Loucy (cell line): Measurements from ENCODE around the gene MAP6.

ENCODE experiments used
- H2AFZ ChIP-seq: fragments of 200-600 bp; sonication (generic); 2 replicates; pipeline ENCODE4 v1.6.0; 2016; ENCODE audit warnings: antibody characterized with exemption, mild to moderate bottlenecking, low read length, moderate library complexity
- H3F3A ChIP-seq: fragments of 200-600 bp; 2 replicates; pipeline ENCODE4 v1.6.0; 2016; ENCODE audit warnings: antibody characterized with exemption, low read depth, mild to moderate bottlenecking
- H3K27me3 ChIP-seq: fragments of 200-600 bp; sonication (generic); 2 replicates; pipeline ENCODE4 v1.6.1; 2014; ENCODE audit warnings: low read length, mild to moderate bottlenecking; ENCODE audit not compliant: insufficient read depth, poor library complexity, severe bottlenecking
- H3K36me3 ChIP-seq: fragments of 200-600 bp; sonication (generic); 2 replicates; pipeline ENCODE4 v1.6.1; 2016; ENCODE audit warnings: low read length; ENCODE audit not compliant: insufficient read depth
- H3K4me1 ChIP-seq: fragments of 200-600 bp; sonication (generic); 2 replicates; pipeline ENCODE4 v1.5.1; 2014; ENCODE audit warnings: low read length, mild to moderate bottlenecking; ENCODE audit not compliant: insufficient read depth, poor library complexity, severe bottlenecking
- H3K4me2 ChIP-seq: fragments of 200-600 bp; sonication (generic); 2 replicates; pipeline ENCODE4 v1.6.0; 2014; ENCODE audit warnings: antibody characterized with exemption, low read length, low read depth, mild to moderate bottlenecking; ENCODE audit not compliant: poor library complexity, severe bottlenecking
- H3K4me3 ChIP-seq: fragments of 200-600 bp; sonication (generic); 2 replicates; pipeline ENCODE4 v1.5.1; 2014; ENCODE audit warnings: low read length, mild to moderate bottlenecking, mixed read lengths; ENCODE audit not compliant: poor library complexity, severe bottlenecking
- H3K79me2 ChIP-seq: fragments of 200-600 bp; sonication (generic); 2 replicates; pipeline ENCODE4 v1.6.1; 2014; ENCODE audit warnings: low read length; ENCODE audit not compliant: insufficient read depth
- H3K9ac ChIP-seq: fragments of 200-600 bp; sonication (generic); 2 replicates; pipeline ENCODE4 v1.6.0; 2014; ENCODE audit warnings: mild to moderate bottlenecking, low read depth, low read length, moderate library complexity; ENCODE audit not compliant: poor library complexity, severe bottlenecking
- H3K9me2 ChIP-seq: fragments of 200-600 bp; sonication (generic); replicated peaks from 2 replicates; pipeline ENCODE4 v1.6.1; 2016; ENCODE audit warnings: low read depth, low read length, mixed read lengths
- H3K9me3 ChIP-seq: fragments of 200-600 bp; sonication (generic); 2 replicates; pipeline ENCODE4 v1.6.1; 2014; ENCODE audit warnings: mild to moderate bottlenecking, antibody characterized with exemption, low read length, low read depth; ENCODE audit not compliant: insufficient read depth
- H4K20me1 ChIP-seq: fragments of 200-600 bp; sonication (generic); 2 replicates; pipeline ENCODE4 v1.6.0; 2014; ENCODE audit warnings: antibody characterized with exemption, low read length, mild to moderate bottlenecking; ENCODE audit not compliant: insufficient read depth, poor library complexity, severe bottlenecking
- EZH2phosphoT487 ChIP-seq: fragments of 200-600 bp; IDR thresholded peaks from 2 replicates; pipeline ENCODE4 v1.6.1; 2018; ENCODE audit warnings: antibody characterized with exemption, mild to moderate bottlenecking, moderate library complexity, borderline replicate concordance
- TF ChIP-seq, protein P1 (sequence below): fragments of 200-600 bp; sonication (generic); conservative IDR thresholded peaks from 2 replicates; pipeline ENCODE4 v1.5.1; 2014; ENCODE audit warnings: mild to moderate bottlenecking, antibody characterized with exemption, low read length

MAP6 gene

DNA sequence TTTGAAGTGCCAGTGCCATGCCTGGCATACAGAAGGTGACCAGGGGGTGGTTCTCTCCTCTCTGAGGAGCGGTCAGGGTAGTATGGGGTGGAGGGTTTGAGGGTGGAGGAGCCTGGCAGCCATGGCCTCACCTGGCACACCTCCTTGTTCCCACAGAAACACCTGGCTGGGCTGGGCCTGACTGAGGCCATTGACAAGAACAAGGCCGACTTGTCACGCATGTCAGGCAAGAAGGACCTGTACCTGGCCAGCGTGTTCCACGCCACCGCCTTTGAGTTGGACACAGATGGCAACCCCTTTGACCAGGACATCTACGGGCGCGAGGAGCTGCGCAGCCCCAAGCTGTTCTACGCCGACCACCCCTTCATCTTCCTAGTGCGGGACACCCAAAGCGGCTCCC, 97.2 kb downstream of the MAP6 start:
- H3K79me2 ChIP-seq = no peaks in the 10 kb centered on the region
- no peak overlapping the region for H2AFZ ChIP-seq
- no peak for TF ChIP-seq EZH2phosphoT487
- TF ChIP-seq, protein P1, sequence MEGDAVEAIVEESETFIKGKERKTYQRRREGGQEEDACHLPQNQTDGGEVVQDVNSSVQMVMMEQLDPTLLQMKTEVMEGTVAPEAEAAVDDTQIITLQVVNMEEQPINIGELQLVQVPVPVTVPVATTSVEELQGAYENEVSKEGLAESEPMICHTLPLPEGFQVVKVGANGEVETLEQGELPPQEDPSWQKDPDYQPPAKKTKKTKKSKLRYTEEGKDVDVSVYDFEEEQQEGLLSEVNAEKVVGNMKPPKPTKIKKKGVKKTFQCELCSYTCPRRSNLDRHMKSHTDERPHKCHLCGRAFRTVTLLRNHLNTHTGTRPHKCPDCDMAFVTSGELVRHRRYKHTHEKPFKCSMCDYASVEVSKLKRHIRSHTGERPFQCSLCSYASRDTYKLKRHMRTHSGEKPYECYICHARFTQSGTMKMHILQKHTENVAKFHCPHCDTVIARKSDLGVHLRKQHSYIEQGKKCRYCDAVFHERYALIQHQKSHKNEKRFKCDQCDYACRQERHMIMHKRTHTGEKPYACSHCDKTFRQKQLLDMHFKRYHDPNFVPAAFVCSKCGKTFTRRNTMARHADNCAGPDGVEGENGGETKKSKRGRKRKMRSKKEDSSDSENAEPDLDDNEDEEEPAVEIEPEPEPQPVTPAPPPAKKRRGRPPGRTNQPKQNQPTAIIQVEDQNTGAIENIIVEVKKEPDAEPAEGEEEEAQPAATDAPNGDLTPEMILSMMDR = no peak
- no peaks in the 10 kb centered on the region for H3F3A ChIP-seq
- no peaks in the 10 kb centered on the region for H3K27me3 ChIP-seq
- H3K9ac ChIP-seq = no peak overlapping the region
- no peak overlapping the region for H3K4me2 ChIP-seq
- no peaks in the 10 kb centered on the region for H3K9me2 ChIP-seq
- no peak overlapping the region for H3K4me3 ChIP-seq
- H3K4me1 ChIP-seq = no peaks in the 10 kb centered on the region
- H3K9me3 ChIP-seq = no peaks in the 10 kb centered on the region
- no peaks in the 10 kb centered on the region for H4K20me1 ChIP-seq
- H3K36me3 ChIP-seq = no peaks in the 10 kb centered on the region

DNA sequence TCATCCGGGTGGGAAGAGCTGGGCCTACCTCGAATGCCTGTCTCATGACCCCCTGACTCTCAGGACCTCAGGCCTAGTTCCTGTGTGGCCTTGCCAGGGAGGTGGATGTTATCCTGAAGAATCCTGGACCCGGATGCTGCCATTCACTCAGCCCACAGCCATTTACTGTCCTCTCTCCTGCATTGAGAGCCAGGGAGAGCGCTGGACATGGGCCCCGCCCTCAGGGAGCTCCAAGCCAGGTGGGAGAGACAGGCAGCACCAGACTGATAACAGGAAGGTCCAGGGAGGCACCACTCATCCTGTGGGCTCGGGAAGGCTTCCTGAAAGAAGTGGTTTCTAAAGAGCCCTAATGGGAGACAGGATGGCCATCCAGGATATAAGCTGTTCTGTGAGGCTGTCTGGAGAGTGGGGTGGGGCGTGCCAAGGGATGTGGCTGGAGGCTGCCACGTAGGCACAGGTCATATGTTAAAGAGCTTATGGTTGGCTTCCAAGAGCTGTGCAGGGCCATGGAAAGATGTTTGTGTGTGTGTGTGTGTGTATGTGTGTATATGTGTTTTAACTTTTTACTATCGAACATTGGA, 98.2 kb downstream of the MAP6 start:
- H3K36me3 ChIP-seq = no peaks in the 10 kb centered on the region
- H3K9ac ChIP-seq = no peak overlapping the region
- no peaks in the 10 kb centered on the region for H3K4me1 ChIP-seq
- H3F3A ChIP-seq = no peaks in the 10 kb centered on the region
- H3K9me3 ChIP-seq = no peaks in the 10 kb centered on the region
- TF ChIP-seq, protein P1 = no peak
- TF ChIP-seq EZH2phosphoT487 = no peak
- H3K79me2 ChIP-seq = no peaks in the 10 kb centered on the region
- H3K27me3 ChIP-seq = no peaks in the 10 kb centered on the region
- no peak overlapping the region for H3K4me2 ChIP-seq
- no peak overlapping the region for H3K4me3 ChIP-seq
- H4K20me1 ChIP-seq = no peaks in the 10 kb centered on the region
- no peak overlapping the region for H2AFZ ChIP-seq
- H3K9me2 ChIP-seq = no peaks in the 10 kb centered on the region

DNA sequence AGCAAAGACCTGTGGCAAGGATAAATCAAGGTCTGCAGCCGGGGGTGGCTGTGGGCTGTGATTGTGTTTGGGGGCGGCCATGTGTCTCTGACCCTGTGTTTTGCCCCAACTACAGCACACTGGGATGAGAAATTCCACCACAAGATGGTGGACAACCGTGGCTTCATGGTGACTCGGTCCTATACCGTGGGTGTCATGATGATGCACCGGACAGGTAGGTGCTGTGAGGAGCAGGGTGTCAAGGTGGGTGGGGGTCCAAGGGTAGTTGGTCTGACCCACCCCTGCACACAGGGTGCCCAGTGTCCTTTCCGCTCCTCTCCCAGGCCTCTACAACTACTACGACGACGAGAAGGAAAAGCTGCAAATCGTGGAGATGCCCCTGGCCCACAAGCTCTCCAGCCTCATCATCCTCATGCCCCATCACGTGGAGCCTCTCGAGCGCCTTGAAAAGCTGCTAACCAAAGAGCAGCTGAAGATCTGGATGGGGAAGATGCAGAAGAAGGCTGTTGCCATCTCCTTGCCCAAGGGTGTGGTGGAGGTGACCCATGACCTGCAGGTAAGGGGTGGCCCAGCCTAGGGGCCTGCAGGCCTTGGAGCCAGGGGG, 100.1 kb downstream of the MAP6 start:
- Histone ChIP-seq H3K4me2 (no peak overlapping the region), H3K4me1 (no peaks in the 10 kb centered on the region), H3K4me3 (no peak overlapping the region), H2AFZ (no peak overlapping the region), H3K9me2 (no peaks in the 10 kb centered on the region), H3K27me3 (no peaks in the 10 kb centered on the region), H3K36me3 (no peaks in the 10 kb centered on the region), H3K9me3 (no peaks in the 10 kb centered on the region), H3K79me2 (no peaks in the 10 kb centered on the region), H3K9ac (no peak overlapping the region), H3F3A (no peaks in the 10 kb centered on the region), H4K20me1 (no peaks in the 10 kb centered on the region)
- TF ChIP-seq EZH2phosphoT487 = no peak
- TF ChIP-seq, protein P1 = no peak
